Measurements from ENCODE around the gene YTHDC2. TPM values are rescaled to one million over a fixed set of nuclear protein-coding genes. Genes with fewer than 3 reads are reported as not detected.
A peak's percentile ranks its signal among the peaks of the same experiment; 100 is the strongest.

Gene YTHDC2
- total and polyA plus RNA-seq, 2 experiments from 2014 or later, result 7.8 to 10.3 TPM

DNA sequence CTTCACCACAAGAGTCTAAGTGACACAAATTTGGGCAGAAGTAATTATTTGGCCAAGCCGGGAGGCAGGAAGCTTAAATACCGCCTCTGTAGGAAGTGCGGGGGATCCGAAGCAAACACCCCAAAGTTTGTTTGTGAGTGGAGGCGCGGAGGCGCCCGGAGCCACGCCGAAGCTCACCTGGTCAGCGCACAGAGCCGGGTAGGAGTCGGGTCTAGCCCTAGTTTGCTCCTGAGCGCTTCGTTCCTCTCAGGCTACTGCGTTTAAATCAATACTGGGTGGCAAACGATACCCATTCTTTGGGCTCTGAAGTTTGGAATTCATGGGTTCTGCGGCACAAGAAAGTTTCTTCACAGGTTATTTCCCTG is 26.1 kb upstream of the YTHDC2 start:
- 0 to 3% methylated on average over 18 of the region's 18 CpGs for WGBS, 2 experiments (ENCODE audit: low coverage in 1 of 2, low lambda C conversion rate in 2 of 2, missing lambda C conversion rate in 2 of 2)
- H3K9ac ChIP-seq, result peak overlapping the region; percentile 79
- H3F3A ChIP-seq (ENCODE audit: insufficient read depth), result peaks cover 19% of the 10 kb centered on the region
- DNase-seq, result peak; percentile 49
- no peaks in the 10 kb centered on the region for H4K20me1 ChIP-seq (ENCODE audit: insufficient read depth)
- H3K4me2 ChIP-seq (ENCODE audit: unreplicated experiment), result peak overlapping the region; percentile 94
- no peaks in the 10 kb centered on the region for H3K27me3 ChIP-seq (replicated peaks; ENCODE audit: insufficient read depth)
- H3K9me3 ChIP-seq (ENCODE audit: low read depth), result no peaks in the 10 kb centered on the region
- no peak for TF ChIP-seq EZH2 (IDR thresholded peaks at IDR 0.05; ENCODE audit: insufficient read depth, poor library complexity, severe bottlenecking)
- no peak for TF ChIP-seq EZH2phosphoT487 (IDR thresholded peaks at IDR 0.05; ENCODE audit: insufficient read depth, low read depth)
- no peaks in the 10 kb centered on the region for H3K79me2 ChIP-seq (ENCODE audit: insufficient read depth)
- H3K9me2 ChIP-seq (ENCODE audit: insufficient read depth), result no peaks in the 10 kb centered on the region
- H3K36me3 ChIP-seq (ENCODE audit: low read depth), result no peaks in the 10 kb centered on the region
- in situ Hi-C loops (cut with MboI), result no loop called here
- H3K27ac ChIP-seq, result no peak overlapping the region
- H3K4me1 ChIP-seq (ENCODE audit: insufficient read depth), result peaks cover 14% of the 10 kb centered on the region
- H3K4me3 ChIP-seq, result peak overlapping the region; percentile 85
- H2AFZ ChIP-seq, result peak overlapping the region; percentile 93

DNA sequence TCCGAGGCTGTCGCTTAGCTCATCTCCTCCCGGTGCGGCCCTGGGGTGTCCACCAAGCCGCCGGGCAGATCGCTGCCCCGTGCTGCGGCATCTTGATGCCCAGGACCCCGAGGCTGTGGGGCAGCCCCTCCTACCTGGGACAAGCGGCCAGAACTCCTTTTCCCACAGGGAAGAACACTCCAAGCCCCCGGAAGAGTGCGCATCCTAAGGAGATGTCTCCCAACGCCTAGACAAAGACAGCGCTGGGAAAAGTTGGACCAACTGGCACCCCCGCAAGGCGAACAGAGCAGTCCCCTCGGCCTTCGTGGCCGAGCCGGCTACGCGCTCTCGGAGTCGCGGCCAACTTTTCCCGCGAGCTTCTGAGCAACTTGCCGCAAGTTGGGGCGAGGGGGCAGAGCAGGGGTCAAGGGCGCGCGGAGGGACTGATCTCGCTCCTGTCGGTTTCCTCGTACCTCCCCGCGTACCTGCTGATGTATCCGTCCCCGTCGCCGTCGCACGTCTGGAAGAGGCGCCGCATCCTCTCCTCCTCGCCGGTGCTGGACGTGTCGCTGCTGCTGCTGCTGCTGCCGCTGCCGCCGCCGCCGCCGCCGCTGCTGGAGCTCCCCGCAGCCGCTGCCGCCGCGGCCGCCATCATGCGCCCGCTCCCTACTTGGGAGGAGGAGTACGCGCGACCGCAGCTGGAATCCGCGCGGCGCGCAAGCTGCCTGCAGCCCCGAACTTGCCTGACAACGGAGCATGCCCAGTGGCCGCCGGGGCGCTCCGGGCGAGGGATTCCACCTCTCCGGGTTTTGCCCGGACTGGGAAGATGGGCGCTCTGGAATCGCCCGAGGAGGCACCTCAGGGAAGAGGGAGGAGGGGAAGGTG is 25.5 kb upstream of the YTHDC2 start, which contains the start of gene MCC:
TSS of gene MCC (minus strand) at position 673 of the 864 bp plus-strand sequence.
- WGBS, 2 experiments (ENCODE audit: low coverage in 1 of 2, low lambda C conversion rate in 2 of 2, missing lambda C conversion rate in 2 of 2), result 1% methylated on average over 81 to 83 of the region's 86 CpGs
- Histone ChIP-seq H3K9me3 (ENCODE audit: low read depth) (no peaks in the 10 kb centered on the region), H3K9ac (peak within 1 kb of the TSS; percentile 79), H3K79me2 (ENCODE audit: insufficient read depth) (no peaks in the 10 kb centered on the region), H4K20me1 (ENCODE audit: insufficient read depth) (no peaks in the 10 kb centered on the region), H2AFZ (peak within 1 kb of the TSS; percentile 93), H3K9me2 (ENCODE audit: insufficient read depth) (no peaks in the 10 kb centered on the region), H3K4me3 (peak within 1 kb of the TSS; percentile 85), H3K36me3 (ENCODE audit: low read depth) (no peaks in the 10 kb centered on the region), H3K4me1 (ENCODE audit: insufficient read depth) (peaks cover 14% of the 10 kb centered on the region), H3K27ac (peak within 1 kb of the TSS; percentile 34), H3K27me3 (replicated peaks; ENCODE audit: insufficient read depth) (no peaks in the 10 kb centered on the region), H3F3A (ENCODE audit: insufficient read depth) (peaks cover 19% of the 10 kb centered on the region), H3K4me2 (ENCODE audit: unreplicated experiment) (peak within 1 kb of the TSS; percentile 94)
- in situ Hi-C loops (cut with MboI), result no loop called here
- peak; percentile 95 for DNase-seq
- TF ChIP-seq EZH2 (IDR thresholded peaks at IDR 0.05; ENCODE audit: insufficient read depth, poor library complexity, severe bottlenecking) (no peak), EZH2phosphoT487 (IDR thresholded peaks at IDR 0.05; ENCODE audit: insufficient read depth, low read depth) (no peak)

DNA sequence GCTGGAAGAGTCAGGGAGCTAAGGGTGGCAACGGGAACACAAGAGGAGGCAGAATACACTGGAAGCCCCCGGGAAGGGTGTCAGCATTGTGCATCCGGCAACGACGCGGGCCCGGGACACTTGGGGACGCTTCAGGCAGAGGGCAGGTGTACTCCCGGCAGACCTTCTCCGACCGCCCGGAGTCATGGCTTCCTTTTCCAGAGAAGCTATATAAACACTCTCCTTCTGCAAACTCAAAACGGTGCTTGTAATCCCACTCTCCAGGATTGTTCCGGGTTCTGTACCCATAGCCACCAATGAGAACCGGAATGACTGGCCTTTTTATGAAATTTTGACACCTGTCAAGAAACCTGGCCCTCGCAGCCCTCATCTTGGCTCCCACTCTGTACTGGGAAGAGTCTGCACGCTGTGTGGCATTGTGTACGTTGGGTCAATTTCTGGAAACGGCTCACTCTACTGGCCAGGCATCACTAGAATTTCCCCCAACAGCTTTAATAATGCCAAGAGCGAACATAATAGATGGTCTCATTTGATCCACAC is 24.8 kb upstream of the YTHDC2 start:
- no peaks in the 10 kb centered on the region for H3K27me3 ChIP-seq (replicated peaks; ENCODE audit: insufficient read depth)
- H3K27ac ChIP-seq, result peak overlapping the region; percentile 34
- H2AFZ ChIP-seq, result peak overlapping the region; percentile 93
- TF ChIP-seq EZH2 (IDR thresholded peaks at IDR 0.05; ENCODE audit: insufficient read depth, poor library complexity, severe bottlenecking), result no peak
- no peak for TF ChIP-seq EZH2phosphoT487 (IDR thresholded peaks at IDR 0.05; ENCODE audit: insufficient read depth, low read depth)
- no peaks in the 10 kb centered on the region for H4K20me1 ChIP-seq (ENCODE audit: insufficient read depth)
- DNase-seq, result peak; percentile 29
- no peaks in the 10 kb centered on the region for H3K9me2 ChIP-seq (ENCODE audit: insufficient read depth)
- peak overlapping the region; percentile 85 for H3K4me3 ChIP-seq
- 21 to 22% methylated on average over 20 of the region's 20 CpGs for WGBS, 2 experiments (ENCODE audit: low coverage in 1 of 2, low lambda C conversion rate in 2 of 2, missing lambda C conversion rate in 2 of 2)
- no peaks in the 10 kb centered on the region for H3K79me2 ChIP-seq (ENCODE audit: insufficient read depth)
- H3K9ac ChIP-seq, result peak overlapping the region; percentile 79
- H3K36me3 ChIP-seq (ENCODE audit: low read depth), result no peaks in the 10 kb centered on the region
- H3K4me1 ChIP-seq (ENCODE audit: insufficient read depth), result peaks cover 14% of the 10 kb centered on the region
- H3K4me2 ChIP-seq (ENCODE audit: unreplicated experiment), result peak overlapping the region; percentile 94
- no peaks in the 10 kb centered on the region for H3K9me3 ChIP-seq (ENCODE audit: low read depth)
- in situ Hi-C loops (cut with MboI), result no loop called here
- peaks cover 19% of the 10 kb centered on the region for H3F3A ChIP-seq (ENCODE audit: insufficient read depth)

DNA sequence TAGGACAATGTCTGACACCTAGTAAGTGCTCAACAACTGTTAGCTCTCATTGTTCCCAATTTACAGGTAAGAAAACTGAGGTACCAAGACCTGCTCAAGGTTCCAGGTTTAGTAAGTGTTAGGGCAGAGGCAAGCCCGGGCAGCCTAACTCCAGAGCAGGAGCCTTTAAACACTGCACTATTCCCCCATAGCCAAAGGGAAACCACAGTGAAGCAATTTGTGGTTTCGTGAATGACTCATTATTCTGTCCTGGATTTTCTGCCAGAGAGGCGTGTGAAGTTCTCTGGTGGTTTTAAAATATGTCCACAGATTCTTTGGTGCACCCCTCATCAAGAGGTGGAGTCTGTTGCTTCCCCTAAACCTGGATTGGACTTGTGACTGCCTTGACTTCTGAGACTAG is 24.2 kb upstream of the YTHDC2 start:
- peak overlapping the region; percentile 94 for H3K4me2 ChIP-seq (ENCODE audit: unreplicated experiment)
- in situ Hi-C loops (cut with MboI), result no loop called here
- peak; percentile 97 for DNase-seq
- H3K4me1 ChIP-seq (ENCODE audit: insufficient read depth), result peaks cover 14% of the 10 kb centered on the region
- H3K4me3 ChIP-seq, result peak overlapping the region; percentile 85
- no peaks in the 10 kb centered on the region for H4K20me1 ChIP-seq (ENCODE audit: insufficient read depth)
- no peak overlapping the region for H3K9ac ChIP-seq
- no peaks in the 10 kb centered on the region for H3K9me3 ChIP-seq (ENCODE audit: low read depth)
- H3K79me2 ChIP-seq (ENCODE audit: insufficient read depth), result no peaks in the 10 kb centered on the region
- WGBS, 2 experiments (ENCODE audit: low coverage in 1 of 2, low lambda C conversion rate in 2 of 2, missing lambda C conversion rate in 2 of 2), result 0% methylated on average over 3 of the region's 3 CpGs
- no peaks in the 10 kb centered on the region for H3K9me2 ChIP-seq (ENCODE audit: insufficient read depth)
- TF ChIP-seq EZH2phosphoT487 (IDR thresholded peaks at IDR 0.05; ENCODE audit: insufficient read depth, low read depth) (no peak), EZH2 (IDR thresholded peaks at IDR 0.05; ENCODE audit: insufficient read depth, poor library complexity, severe bottlenecking) (no peak)
- H3K27me3 ChIP-seq (replicated peaks; ENCODE audit: insufficient read depth), result no peaks in the 10 kb centered on the region
- peaks cover 19% of the 10 kb centered on the region for H3F3A ChIP-seq (ENCODE audit: insufficient read depth)
- H3K36me3 ChIP-seq (ENCODE audit: low read depth), result no peaks in the 10 kb centered on the region
- peak overlapping the region; percentile 45 for H3K27ac ChIP-seq
- H2AFZ ChIP-seq, result peak overlapping the region; percentile 93

Data from GM23248 (cell line).